ENCODE measurements around the gene TNFAIP6. TPM values are rescaled to one million over a fixed set of nuclear protein-coding genes. Genes with fewer than 3 reads are reported as not detected.
"Not testable (repeated sequence)": the region's sequence is repeated elsewhere in the genome, so short reads cannot be mapped to it uniquely, and the experiment has no call there.

Gene TNFAIP6
- total RNA-seq: not detected

- ATAC-seq (no peak), DNase-seq (ENCODE audit: low spot score) (no peak)
Observed at GRCh38 chr2:151357359-151357758, at the start of gene TNFAIP6. TNFAIP6 (plus strand) TSS chr2:151357592; CDS start chr2:151357667, 75 bp downstream.

- DNase-seq (ENCODE audit: low spot score); ATAC-seq: not testable (repeated sequence)
Observed at GRCh38 chr2:151310313-151310712, 47.1 kb upstream of the TNFAIP6 start.

- not testable (repeated sequence) for DNase-seq (ENCODE audit: low spot score)
Observed at GRCh38 chr2:151312440-151312839, 45.0 kb upstream of the TNFAIP6 start.

GRCh38 chr2:151315381-151315903 is 42.0 kb upstream of the TNFAIP6 start:
- ATAC-seq: no peak
- no peak for DNase-seq (ENCODE audit: low spot score)

More at GRCh38 chr2:151312440-151312839, 45.0 kb upstream of the TNFAIP6 start:
- ATAC-seq: not testable (repeated sequence)

GRCh38 chr2:151325581-151326095 is 31.8 kb upstream of the TNFAIP6 start:
- DNase-seq (ENCODE audit: low spot score): no peak
- no peak for ATAC-seq

DNA sequence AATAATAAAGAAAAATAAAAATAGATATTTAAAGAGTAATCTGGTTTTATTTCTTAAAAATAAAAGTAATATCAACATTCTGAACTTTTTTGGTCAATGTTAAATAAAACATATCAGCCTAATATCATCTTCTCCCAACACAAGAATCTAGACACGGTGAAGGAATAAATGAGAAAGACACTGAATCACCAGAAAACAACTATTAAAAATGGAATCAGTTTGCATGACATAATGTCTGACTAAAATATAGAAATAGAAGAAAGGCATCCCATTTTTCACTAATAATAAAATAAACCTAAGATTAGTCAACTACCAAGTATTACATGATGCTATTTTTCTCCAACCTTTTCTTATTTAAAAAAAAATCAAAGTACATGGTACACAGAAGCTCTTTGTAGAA is 30.8 kb upstream of the TNFAIP6 start:
- DNase-seq (ENCODE audit: low spot score): no peak
- ATAC-seq: no peak

- DNase-seq (ENCODE audit: low spot score) (no peak), ATAC-seq (no peak)
Observed at GRCh38 chr2:151329998-151330397, 27.4 kb upstream of the TNFAIP6 start.

GRCh38 chr2:151333083-151333482 is 24.3 kb upstream of the TNFAIP6 start:
- ATAC-seq (no peak), DNase-seq (ENCODE audit: low spot score) (no peak)

GRCh38 chr2:151334082-151334815 is 23.1 kb upstream of the TNFAIP6 start:
- DNase-seq (ENCODE audit: low spot score) (no peak), ATAC-seq (no peak)

DNA sequence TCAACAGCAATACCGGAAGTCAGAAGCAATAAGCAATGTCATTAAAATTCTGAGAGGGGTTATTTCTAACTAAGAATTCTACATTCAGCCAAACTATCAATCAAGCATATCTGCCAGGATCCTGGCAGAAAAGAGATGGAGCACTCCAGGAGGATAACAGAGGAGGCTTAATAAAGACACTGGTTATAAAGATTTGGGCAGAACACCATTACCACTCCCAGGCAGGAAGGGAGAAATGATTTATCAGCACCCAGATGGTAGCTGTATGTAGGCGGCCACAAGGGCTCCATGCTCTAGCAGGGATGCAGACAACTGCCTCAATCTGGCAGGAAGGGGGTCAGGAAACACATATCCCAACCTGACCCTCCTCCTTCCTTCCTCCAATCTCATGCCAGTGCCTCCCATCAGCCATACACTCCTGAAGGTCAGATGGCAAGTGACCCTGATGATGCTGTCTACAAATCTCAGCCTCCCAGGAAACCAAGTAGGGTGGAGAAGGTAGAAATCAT is 20.5 kb upstream of the TNFAIP6 start:
- ATAC-seq (no peak), DNase-seq (ENCODE audit: low spot score) (no peak)

- no peak for DNase-seq (ENCODE audit: low spot score)
- ATAC-seq: no peak
Observed at GRCh38 chr2:151337643-151338042, 19.7 kb upstream of the TNFAIP6 start.

GRCh38 chr2:151338115-151338514 is 19.3 kb upstream of the TNFAIP6 start:
- DNase-seq (ENCODE audit: low spot score): no peak
- no peak for ATAC-seq

GRCh38 chr2:151343073-151343472 is 14.3 kb upstream of the TNFAIP6 start:
- no peak for ATAC-seq
- DNase-seq (ENCODE audit: low spot score): no peak

DNA sequence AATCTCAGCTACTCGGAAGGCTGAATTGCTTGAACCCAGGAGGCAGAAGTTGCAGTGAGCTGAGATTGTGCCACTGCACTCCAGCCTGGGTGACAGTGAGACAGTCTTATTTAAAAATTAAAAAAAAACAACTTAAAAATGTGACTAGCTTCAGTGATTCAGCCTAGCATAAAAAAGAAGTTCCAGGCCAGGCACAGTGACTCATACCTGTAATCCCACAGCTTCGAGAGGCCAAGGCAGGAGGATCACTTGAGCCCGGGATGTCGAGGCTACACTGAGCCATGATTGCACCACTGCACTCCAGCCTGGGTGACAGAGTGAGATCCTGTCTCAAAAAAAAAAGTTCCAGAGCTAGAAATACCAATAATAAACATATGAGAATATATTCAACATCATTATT is 13.2 kb upstream of the TNFAIP6 start:
- ATAC-seq; DNase-seq (ENCODE audit: low spot score): not testable (repeated sequence)

DNA sequence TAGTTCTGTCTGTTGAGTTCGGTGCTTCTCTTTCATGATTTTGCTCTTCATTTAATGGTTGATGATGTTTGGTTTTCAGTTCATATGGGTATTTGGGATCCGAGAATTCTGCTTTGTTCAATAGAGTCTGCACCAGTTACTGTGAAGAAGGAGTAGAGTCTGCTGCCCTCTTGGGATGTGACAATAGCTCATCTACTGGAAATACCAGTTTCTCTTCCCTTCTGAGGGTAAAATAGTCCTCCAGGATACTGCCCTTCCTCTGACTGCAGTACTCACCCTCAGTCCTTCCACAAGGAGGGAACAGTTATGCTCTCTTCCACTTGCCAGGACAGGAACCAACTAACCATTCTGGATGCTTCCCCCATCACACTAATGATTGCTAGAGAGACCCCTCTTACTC is 12.5 kb upstream of the TNFAIP6 start:
- ATAC-seq: no peak
- DNase-seq (ENCODE audit: low spot score): no peak

GRCh38 chr2:151347294-151347693 is 10.1 kb upstream of the TNFAIP6 start:
- DNase-seq (ENCODE audit: low spot score) (no peak), ATAC-seq (no peak)

DNA sequence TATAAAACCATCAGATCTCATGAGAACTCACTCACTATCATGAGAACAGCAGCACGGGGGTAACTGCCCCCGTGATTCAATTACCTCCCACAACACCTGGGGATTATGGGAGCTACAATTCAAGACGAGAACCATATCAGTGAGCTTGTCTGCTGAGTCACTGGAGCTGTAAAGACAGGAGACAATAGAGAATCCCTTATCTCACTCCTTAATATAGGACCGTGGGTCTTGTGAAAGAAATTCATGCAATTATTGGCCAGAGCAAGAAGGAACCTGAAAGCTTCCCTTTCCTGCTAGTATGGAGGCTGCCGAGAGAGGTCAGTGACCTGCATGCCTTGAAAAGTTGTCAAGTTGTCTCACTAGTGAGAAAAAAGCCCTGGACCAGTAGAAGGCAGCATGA is 9.5 kb upstream of the TNFAIP6 start:
- DNase-seq (ENCODE audit: low spot score) (no peak), ATAC-seq (no peak)

- ATAC-seq (no peak), DNase-seq (ENCODE audit: low spot score) (no peak)
Observed at GRCh38 chr2:151350579-151351195, 6.7 kb upstream of the TNFAIP6 start.

GRCh38 chr2:151353995-151354394 is 3.4 kb upstream of the TNFAIP6 start:
- DNase-seq (ENCODE audit: low spot score): no peak
- ATAC-seq: no peak

GRCh38 chr2:151354807-151355206 is 2.6 kb upstream of the TNFAIP6 start:
- DNase-seq (ENCODE audit: low spot score) (no peak), ATAC-seq (no peak)

GRCh38 chr2:151358166-151358970 is 976 bp downstream of the TNFAIP6 start:
- ATAC-seq (no peak), DNase-seq (ENCODE audit: low spot score) (no peak)
